Urinary bladder (tissue), 4 donors: ENCODE results near the gene ASPN. TPM values are rescaled to one million over a fixed set of nuclear protein-coding genes. Genes with fewer than 3 reads are reported as not detected.

Source experiments
- DNase-seq: peaks from one replicate; pipeline ENCODE4 v3.0.0-alpha.2; 2015; ENCODE audit errors: extremely low spot score
- H3K27ac ChIP-seq: one replicate; pipeline ENCODE4 v1.5.1; 2013; ENCODE audit warnings: low read depth, mild to moderate bottlenecking, moderate library complexity
- H3K36me3 ChIP-seq: one replicate; pipeline ENCODE4 v1.6.1; 2013; ENCODE audit warnings: mild to moderate bottlenecking, moderate library complexity; ENCODE audit not compliant: insufficient read depth
- H3K4me1 ChIP-seq: one replicate; pipeline ENCODE4 v1.6.1; 2013; ENCODE audit warnings: mild to moderate bottlenecking, moderate library complexity; ENCODE audit not compliant: insufficient read depth
- H3K4me3 ChIP-seq: one replicate; pipeline ENCODE4 v1.5.1; 2013; ENCODE audit warnings: low read depth, low read length
- WGBS: extraction: QIAGEN DNeasy Blood & Tissue Kit; methylation state at CpG from one replicate; pipeline ENCODE4 v1.1.7; 2013; 5-methylcytosine and 5-hydroxymethylcytosine counted together
- polyA plus RNA-seq: library from polyadenylated mRNA; stranded (reverse); fragments of 200-250 nt; gene quantifications from one replicate; pipeline ENCODE4 v1.2.3, GENCODE V29; 2013
- total RNA-seq: library from RNA; depleted of rRNA; stranded (reverse); fragments of >200 nt; gene quantifications from one replicate; pipeline ENCODE4 v1.2.3, GENCODE V29; 2014
- donor health status: healthy with polysubstance abuse.
- donor health status: healthy.

The ASPN gene
- total and polyA plus RNA-seq, 2 donors = 7.6 to 298 TPM

- Histone ChIP-seq H3K4me3 (no peak overlapping the region), H3K4me1 (no peaks in the 10 kb centered on the region), H3K27ac (no peak overlapping the region), H3K36me3 (no peaks in the 10 kb centered on the region)
- WGBS = 81% methylated on average over 5 of the region's 5 CpGs
- DNase-seq = no peak
Observed at GRCh38 chr9:92496396-92497176, 14.3 kb upstream of the ASPN start.

- no peak overlapping the region for H3K4me3 ChIP-seq
- no peak for DNase-seq
- H3K4me1 ChIP-seq = no peaks in the 10 kb centered on the region
- 81% methylated on average over 2 of the region's 2 CpGs for WGBS
- H3K27ac ChIP-seq = no peak overlapping the region
- H3K36me3 ChIP-seq = no peaks in the 10 kb centered on the region
Observed at GRCh38 chr9:92494856-92495255, 12.6 kb upstream of the ASPN start.

- Histone ChIP-seq H3K36me3 (no peaks in the 10 kb centered on the region), H3K4me1 (no peaks in the 10 kb centered on the region), H3K27ac (no peak overlapping the region), H3K4me3 (no peak overlapping the region)
- WGBS = 80% methylated on average over 9 of the region's 9 CpGs
- DNase-seq = no peak
Observed at GRCh38 chr9:92493749-92494387, 11.6 kb upstream of the ASPN start.

GRCh38 chr9:92492781-92493401 lies 10.6 kb upstream of the ASPN start:
- no peak overlapping the region for H3K27ac ChIP-seq
- no peak overlapping the region for H3K4me3 ChIP-seq
- no peaks in the 10 kb centered on the region for H3K36me3 ChIP-seq
- WGBS = 57% methylated on average over 3 of the region's 3 CpGs
- DNase-seq = no peak
- H3K4me1 ChIP-seq = no peaks in the 10 kb centered on the region

- no peak for DNase-seq
- H3K4me1 ChIP-seq = no peaks in the 10 kb centered on the region
- H3K36me3 ChIP-seq = no peaks in the 10 kb centered on the region
- WGBS = 29% methylated on average over 4 of the region's 4 CpGs
- H3K27ac ChIP-seq = no peak overlapping the region
- no peak overlapping the region for H3K4me3 ChIP-seq
Observed at GRCh38 chr9:92488681-92489550, 6.6 kb upstream of the ASPN start.

- DNase-seq = no peak
- H3K4me1 ChIP-seq = no peaks in the 10 kb centered on the region
- H3K36me3 ChIP-seq = no peaks in the 10 kb centered on the region
- no peak overlapping the region for H3K27ac ChIP-seq
- H3K4me3 ChIP-seq = no peak overlapping the region
- 86% methylated on average over 3 of the region's 3 CpGs for WGBS
Observed at GRCh38 chr9:92486371-92486770, 4.1 kb upstream of the ASPN start.

- WGBS = 85% methylated on average over 3 of the region's 3 CpGs
- DNase-seq = no peak
- Histone ChIP-seq H3K27ac (no peak overlapping the region), H3K36me3 (no peaks in the 10 kb centered on the region), H3K4me3 (no peak overlapping the region), H3K4me1 (no peaks in the 10 kb centered on the region)
Observed at GRCh38 chr9:92484563-92484962, 2.3 kb upstream of the ASPN start.

- H3K27ac ChIP-seq = no peak overlapping the region
- 62% methylated on average over 5 of the region's 5 CpGs for WGBS
- no peaks in the 10 kb centered on the region for H3K36me3 ChIP-seq
- H3K4me3 ChIP-seq = no peak overlapping the region
- no peaks in the 10 kb centered on the region for H3K4me1 ChIP-seq
- DNase-seq = no peak
Observed at GRCh38 chr9:92483627-92484545, 1.6 kb upstream of the ASPN start.

- H3K27ac ChIP-seq = no peak overlapping the region
- H3K36me3 ChIP-seq = no peaks in the 10 kb centered on the region
- no peak overlapping the region for H3K4me3 ChIP-seq
- DNase-seq = no peak
- H3K4me1 ChIP-seq = no peaks in the 10 kb centered on the region
Observed at GRCh38 chr9:92482805-92483204, 499 bp upstream of the ASPN start.

- H3K4me3 ChIP-seq = no peak overlapping the region
- peak; percentile 33 for DNase-seq
- H3K36me3 ChIP-seq = no peaks in the 10 kb centered on the region
- H3K4me1 ChIP-seq = no peaks in the 10 kb centered on the region
- 34% methylated on average over 2 of the region's 2 CpGs for WGBS
- H3K27ac ChIP-seq = no peak overlapping the region
Observed at GRCh38 chr9:92480986-92481633, 1.2 kb downstream of the ASPN start.

GRCh38 chr9:92480291-92480771 lies 2.0 kb downstream of the ASPN start:
- H3K36me3 ChIP-seq = no peaks in the 10 kb centered on the region
- peak; percentile 53 for DNase-seq
- peak overlapping the region; percentile 56 for H3K27ac ChIP-seq
- H3K4me1 ChIP-seq = no peaks in the 10 kb centered on the region
- no peak overlapping the region for H3K4me3 ChIP-seq
- 22% methylated on average over 2 of the region's 2 CpGs for WGBS

GRCh38 chr9:92479346-92479745 lies 3.0 kb downstream of the ASPN start:
- DNase-seq = no peak
- no peaks in the 10 kb centered on the region for H3K4me1 ChIP-seq
- H3K27ac ChIP-seq = no peak overlapping the region
- no peak overlapping the region for H3K4me3 ChIP-seq
- no peaks in the 10 kb centered on the region for H3K36me3 ChIP-seq
